HCT116 (cell line): ENCODE measurements around the gene NOXRED1. TPM values are rescaled to one million over a fixed set of nuclear protein-coding genes. Genes with fewer than 3 reads are reported as not detected.

ENCODE experiments used
- ATAC-seq: fragments of 200-7000 bp; cut with Tn5 transposase; 2 replicates; pipeline ENCODE4 v1.9.1; 2020; ENCODE audit warnings: mild to moderate bottlenecking, moderate library complexity
- BruUV-seq: library from RNA; stranded (reverse); fragments of 400-500 nt; replicated peaks from 2 replicates; lab custom pipeline; 2021; lab: Mats Ljungman, UMichigan
- CTCF ChIA-PET: fragments of 300-600 bp; sonication (Branson Sonifier 250); formaldehyde crosslinking; loops from one replicate; lab custom pipeline; 2021; ENCODE audit warnings: antibody characterized with exemption; lab: Charles Lee
- POLR2A ChIA-PET: fragments of 300-600, 350-600 bp; sonication (Branson Sonifier 250); formaldehyde crosslinking; loops from one replicate; lab custom pipeline; 2021; ENCODE audit warnings: antibody characterized with exemption; lab: Charles Lee
- RAD21 ChIA-PET, 2 experiments: fragments of 300-600 bp; sonication (Branson Sonifier 250); formaldehyde crosslinking; loops; one replicate each; lab custom pipeline; 2023; ENCODE audit warnings: low total read pairs in 2 of 2; ENCODE audit not compliant: uncharacterized antibody in 2 of 2, unreplicated experiment in 2 of 2, low non-redundant PET in 1 of 2; lab: Charles Lee
- DNase-seq: peaks from one replicate; pipeline ENCODE4 v3.0.0-alpha.2; 2010; ENCODE audit warnings: low read depth, low spot score
- H2AFZ ChIP-seq: fragments of 200-600 bp; shearing (Covaris generic), sonication (generic); 2 replicates; pipeline ENCODE4 v1.6.1; 2017; ENCODE audit warnings: low read depth, mixed run types, mixed read lengths, antibody characterized with exemption, low read length; ENCODE audit not compliant: poor library complexity, severe bottlenecking
- H3K27ac ChIP-seq: 2 replicates; pipeline ENCODE4 v1.5.1; 2012; ENCODE audit warnings: low read depth, low read length
- H3K27me3 ChIP-seq: fragments of 200-600 bp; sonication (generic); 2 replicates; pipeline ENCODE4 v1.6.1; 2016; ENCODE audit warnings: mixed run types, low read length, mixed read lengths; ENCODE audit not compliant: insufficient read depth
- H3K36me3 ChIP-seq, 2 experiments: fragments of 200-500 bp in 1 of 2; fragments of 200-600 bp in 1 of 2; sonication (Bioruptor generic) in 1 of 2; sonication (generic) in 1 of 2; 2 replicates each; pipeline versions ENCODE4 v1.5.1 to v1.6.1; 2014 to 2016; ENCODE audit warnings: low read length in 2 of 2, inconsistent platforms in 1 of 2, mixed read lengths in 1 of 2, mixed run types in 1 of 2; ENCODE audit not compliant: insufficient read depth in 2 of 2, control insufficient read depth in 1 of 2
- H3K4me1 ChIP-seq, 2 experiments: fragments of 200-600 bp in 1 of 2; sonication (generic) in 1 of 2; 2 replicates each; pipeline versions ENCODE4 v1.5.1 to v1.6.1; 2012 to 2017; ENCODE audit warnings: low read length in 2 of 2, inconsistent platforms in 1 of 2, mild to moderate bottlenecking in 1 of 2, mixed read lengths in 1 of 2, mixed run types in 1 of 2, moderate library complexity in 1 of 2; ENCODE audit not compliant: insufficient read depth in 2 of 2, control insufficient read depth in 1 of 2
- H3K4me2 ChIP-seq: fragments of 200-600 bp; sonication (generic); 2 replicates; pipeline ENCODE4 v1.6.1; 2017; ENCODE audit warnings: mixed run types, low read length, mixed read lengths
- H3K4me3 ChIP-seq, 2 experiments: fragments of 200-600 bp in 1 of 2; sonication (generic) in 1 of 2; replicated peaks in 1 of 2; 2 replicates each; pipeline ENCODE4 v1.5.1; 2011 to 2016; ENCODE audit warnings: low read length in 2 of 2, control low read depth in 1 of 2, low read depth in 1 of 2, mild to moderate bottlenecking in 1 of 2, mixed read lengths in 1 of 2, mixed run types in 1 of 2
- H3K79me2 ChIP-seq: fragments of 200-600 bp; sonication (generic); 2 replicates; pipeline ENCODE4 v1.6.1; 2017; ENCODE audit warnings: mild to moderate bottlenecking, mixed run types, low read length, moderate library complexity, mixed read lengths; ENCODE audit not compliant: insufficient read depth
- H3K9ac ChIP-seq: fragments of 200-600 bp; sonication (generic); 2 replicates; pipeline ENCODE4 v1.6.1; 2016; ENCODE audit warnings: low read length, mixed read lengths
- H3K9me2 ChIP-seq: fragments of 200-600 bp; sonication (generic), shearing (Covaris generic); 2 replicates; pipeline ENCODE4 v1.6.1; 2017; ENCODE audit warnings: mixed run types, mild to moderate bottlenecking, moderate library complexity; ENCODE audit not compliant: insufficient read depth
- H3K9me3 ChIP-seq, 2 experiments: fragments of 200-500 bp in 1 of 2; fragments of 200-600 bp in 1 of 2; sonication (Bioruptor generic) in 1 of 2; sonication (generic) in 1 of 2; 2 replicates each; pipeline ENCODE4 v1.6.1; 2014 to 2017; ENCODE audit warnings: low read length in 2 of 2, mixed read lengths in 2 of 2, inconsistent platforms in 1 of 2, low read depth in 1 of 2, mild to moderate bottlenecking in 1 of 2, mixed run types in 1 of 2, moderate library complexity in 1 of 2; ENCODE audit not compliant: control insufficient read depth in 1 of 2, insufficient read depth in 1 of 2
- H4K20me1 ChIP-seq: fragments of 200-600 bp; sonication (generic), shearing (Covaris generic); 2 replicates; pipeline ENCODE4 v1.6.1; 2017; ENCODE audit warnings: mixed run types, mild to moderate bottlenecking, moderate library complexity; ENCODE audit not compliant: insufficient read depth
- CBX3 ChIP-seq: IDR thresholded peaks from 2 replicates; pipeline ENCODE4 v1.6.1; 2012; ENCODE audit warnings: low read depth
- CTCF ChIP-seq, 3 experiments: fragments of 200-600 bp in 1 of 3; sonication (generic) in 1 of 3; IDR thresholded peaks in 2 of 3; conservative IDR thresholded peaks in 1 of 3; 2 replicates each; pipeline ENCODE4 v1.5.1; 2012 to 2017; ENCODE audit warnings: low read depth in 2 of 3, low read length in 2 of 3, antibody characterized with exemption in 1 of 3, borderline replicate concordance in 1 of 3, control low read depth in 1 of 3, mild to moderate bottlenecking in 1 of 3, mixed read lengths in 1 of 3, mixed run types in 1 of 3, moderate library complexity in 1 of 3; ENCODE audit not compliant: insufficient read depth in 1 of 3
- EGR1 ChIP-seq: IDR thresholded peaks from 2 replicates; pipeline ENCODE4 v1.6.1; 2012; ENCODE audit warnings: low read depth
- ELF1 ChIP-seq: IDR thresholded peaks from 2 replicates; pipeline ENCODE4 v1.6.1; 2012; ENCODE audit warnings: low read depth, borderline replicate concordance
- POLR2A ChIP-seq: IDR thresholded peaks from 2 replicates; pipeline ENCODE4 v1.7.0; 2011; ENCODE audit warnings: borderline replicate concordance; ENCODE audit not compliant: insufficient read depth, insufficient read length; ENCODE audit errors: extremely low read depth
- POLR2AphosphoS5 ChIP-seq: IDR thresholded peaks from 2 replicates; pipeline ENCODE4 v1.6.1; 2011; ENCODE audit warnings: mild to moderate bottlenecking, low read depth, low read length, moderate library complexity
- REST ChIP-seq: IDR thresholded peaks from 2 replicates; pipeline ENCODE4 v1.6.1; 2012; ENCODE audit warnings: low read depth
- SRF ChIP-seq: IDR thresholded peaks from 2 replicates; pipeline ENCODE4 v1.6.1; 2012; ENCODE audit warnings: low read depth
- YY1 ChIP-seq: IDR thresholded peaks from 2 replicates; pipeline ENCODE4 v1.6.1; 2011; ENCODE audit warnings: low read length, low read depth, moderate library complexity, mild to moderate bottlenecking; ENCODE audit not compliant: insufficient replicate concordance; ENCODE audit errors: extremely low read depth
- ZBTB33 ChIP-seq: IDR thresholded peaks from 2 replicates; pipeline ENCODE4 v1.6.1; 2011; ENCODE audit warnings: mild to moderate bottlenecking, low read length, moderate library complexity; ENCODE audit not compliant: insufficient replicate concordance; ENCODE audit errors: extremely low read depth
- ZFX ChIP-seq: fragments of 450-650 bp; IDR thresholded peaks from 2 replicates; pipeline ENCODE4 v1.6.1; 2017
- intact Hi-C: fragments of 100-400 bp; cut with micrococcal nuclease; formaldehyde crosslinking; loops from 2 replicates; pipeline ENCODE4 v1.10.0; 2022
- total RNA-seq: library from RNA; stranded (reverse); gene quantifications from one replicate; pipeline ENCODE4 v1.2.1, GENCODE V29; 2021; ENCODE audit not compliant: unreplicated experiment
- TF ChIP-seq, protein P1 (sequence below): IDR thresholded peaks from 2 replicates; pipeline ENCODE4 v1.6.1; 2012

NOXRED1 gene
- total RNA-seq, 1 experiment from 2014 or later = 0.66 TPM

DNA sequence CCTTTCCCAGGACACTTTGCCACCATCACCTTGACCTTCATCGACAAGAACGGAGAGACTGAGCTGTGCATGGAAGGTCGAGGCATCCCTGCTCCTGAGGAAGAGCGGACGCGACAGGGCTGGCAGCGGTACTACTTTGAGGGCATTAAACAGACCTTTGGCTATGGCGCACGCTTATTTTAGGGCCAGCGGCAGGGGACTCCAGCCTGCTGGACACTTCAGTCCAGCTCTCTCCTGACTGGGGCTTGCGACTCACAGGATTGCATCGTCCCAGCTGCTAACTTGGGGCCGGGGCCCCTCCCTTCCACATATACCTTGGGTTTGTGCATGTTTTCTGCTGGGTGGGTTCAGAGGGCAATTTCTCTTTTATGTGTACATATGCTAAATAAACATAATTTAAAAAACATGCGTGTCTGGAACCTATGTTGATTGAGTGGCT, 45.8 kb upstream of the NOXRED1 start:
- Histone ChIP-seq H3K27me3 (0 out of 2 replicates have a peak, but pooled peaks cover 4% of the 10 kb centered on the region), H3K9me3 (no peaks in the 10 kb centered on the region), H3K27ac (no peak overlapping the region), H3K4me2 (no peak overlapping the region), H2AFZ (no peak overlapping the region), H3K79me2 (peaks cover 4% of the 10 kb centered on the region; the same call in 1 of the 2 replicates), H3K9me2 (no peaks in the 10 kb centered on the region), H3K4me1 (no peaks in the 10 kb centered on the region), H3K4me3 (no peak overlapping the region), H3K9ac (no peak overlapping the region), H3K36me3 (peaks cover 41 to 42% of the 10 kb centered on the region in 2 experiments; a peak in 3 of 4 replicates), H4K20me1 (no peaks in the 10 kb centered on the region)
- no peak for DNase-seq
- no peak for ATAC-seq
- ChIA-PET POLR2A (no interaction called here), RAD21 (no interaction called here), CTCF (interaction anchor here (1.5 kb wide), 1 partner anchor 10 kb away, joined by 5 read pairs; no protein-coding TSS in a partner anchor)
- BruUV-seq = TSS peak; percentile 37
- intact Hi-C loops = no loop called here
- TF ChIP-seq POLR2AphosphoS5 (no peak), CBX3 (no peak)
- TF ChIP-seq, protein P1, sequence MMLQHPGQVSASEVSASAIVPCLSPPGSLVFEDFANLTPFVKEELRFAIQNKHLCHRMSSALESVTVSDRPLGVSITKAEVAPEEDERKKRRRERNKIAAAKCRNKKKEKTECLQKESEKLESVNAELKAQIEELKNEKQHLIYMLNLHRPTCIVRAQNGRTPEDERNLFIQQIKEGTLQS = no peak

- BruUV-seq = no TSS peak
- Histone ChIP-seq H3K27ac (no peak overlapping the region), H3K9ac (no peak overlapping the region), H2AFZ (no peak overlapping the region), H3K9me3 (no peaks in the 10 kb centered on the region), H3K4me3 (no peak overlapping the region), H3K4me2 (no peak overlapping the region), H3K27me3 (0 out of 2 replicates have a peak, but pooled peaks cover 4% of the 10 kb centered on the region), H3K9me2 (no peaks in the 10 kb centered on the region), H3K36me3 (peaks cover 48 to 54% of the 10 kb centered on the region in 2 experiments; a peak in 3 of 4 replicates), H3K79me2 (peaks cover 11% of the 10 kb centered on the region; the same call in 1 of the 2 replicates), H3K4me1 (no peaks in the 10 kb centered on the region), H4K20me1 (no peaks in the 10 kb centered on the region)
- POLR2A ChIA-PET = no interaction called here
- ATAC-seq (no peak), DNase-seq (no peak)
- RAD21 ChIA-PET = interaction anchor here in 1 of 2 experiments (0.7 kb wide), 1 partner anchor 293 kb away, joined by 4 read pairs; no protein-coding TSS in a partner anchor
- intact Hi-C loops = no loop called here
- CTCF ChIA-PET = no interaction called here
- TF ChIP-seq ELF1 (no peak), EGR1 (no peak), YY1 (no peak), ZBTB33 (no peak), ZFX (no peak), POLR2A (no peak), CTCF (IDR thresholded peaks at IDR 0.05 in 2 of 3, conservative IDR thresholded peaks at IDR 0.05 in 1 of 3; ENCODE audit: borderline replicate concordance in 1 of 3, insufficient read depth in 1 of 3, low read depth in 2 of 3, low read length in 2 of 3) (no peak), SRF (no peak), REST (no peak)
These were observed 44.5 kb upstream of the NOXRED1 start for GRCh38 chr14:77467801-77468200.
